ENCODE results near the gene TULP3.
"Not testable (repeated sequence)": the region's sequence is repeated elsewhere in the genome, so short reads cannot be mapped to it uniquely, and the experiment has no call there.

The TULP3 gene, protein sequence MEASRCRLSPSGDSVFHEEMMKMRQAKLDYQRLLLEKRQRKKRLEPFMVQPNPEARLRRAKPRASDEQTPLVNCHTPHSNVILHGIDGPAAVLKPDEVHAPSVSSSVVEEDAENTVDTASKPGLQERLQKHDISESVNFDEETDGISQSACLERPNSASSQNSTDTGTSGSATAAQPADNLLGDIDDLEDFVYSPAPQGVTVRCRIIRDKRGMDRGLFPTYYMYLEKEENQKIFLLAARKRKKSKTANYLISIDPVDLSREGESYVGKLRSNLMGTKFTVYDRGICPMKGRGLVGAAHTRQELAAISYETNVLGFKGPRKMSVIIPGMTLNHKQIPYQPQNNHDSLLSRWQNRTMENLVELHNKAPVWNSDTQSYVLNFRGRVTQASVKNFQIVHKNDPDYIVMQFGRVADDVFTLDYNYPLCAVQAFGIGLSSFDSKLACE

DNA sequence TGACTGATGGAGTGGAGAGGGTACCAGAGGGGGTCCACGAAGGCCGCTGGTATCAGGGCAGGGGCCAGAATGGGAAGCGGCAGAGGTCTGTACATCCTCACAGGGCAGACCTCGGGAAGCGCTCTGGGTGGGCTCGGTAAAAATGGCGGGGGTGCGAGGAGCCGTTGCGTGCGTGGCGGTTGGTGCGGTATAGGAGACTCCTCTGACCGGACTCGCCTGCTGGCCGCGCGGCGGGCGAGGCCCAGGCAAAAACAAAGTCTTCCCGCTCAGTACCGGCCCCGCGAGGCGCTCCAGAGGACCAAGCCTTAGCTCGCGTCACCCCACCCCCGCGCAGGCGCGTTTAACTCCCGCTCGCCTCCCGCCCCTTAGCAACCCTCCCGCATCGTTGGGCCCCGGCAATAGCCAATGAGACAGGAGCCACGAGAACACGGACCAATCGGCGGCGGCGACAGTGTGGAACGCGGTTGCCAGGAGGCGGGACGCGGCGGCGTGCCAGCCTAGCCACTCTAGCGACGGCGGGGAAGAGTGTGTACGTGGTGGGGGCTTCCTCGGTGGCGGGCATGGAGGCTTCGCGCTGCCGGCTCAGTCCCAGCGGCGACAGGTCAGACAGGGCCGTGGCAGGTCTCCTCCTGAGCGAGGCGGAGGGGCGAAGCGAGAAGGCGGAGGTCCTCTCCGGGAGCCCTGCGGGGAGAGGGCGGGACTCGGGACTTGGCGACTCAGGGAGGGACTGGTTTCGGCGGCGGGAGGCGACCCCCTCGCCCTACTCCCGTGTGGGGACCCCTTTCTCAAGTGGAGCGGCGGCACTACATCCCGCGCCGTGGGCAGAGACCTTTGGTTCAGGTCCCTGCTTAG is at the start of gene TULP3:
TULP3 (plus strand) TSS at position 504 of the 852 bp plus-strand sequence; CDS start at position 561, 57 bp downstream.
- DNase-seq (ENCODE audit: low spot score), result peak; percentile 98

DNA sequence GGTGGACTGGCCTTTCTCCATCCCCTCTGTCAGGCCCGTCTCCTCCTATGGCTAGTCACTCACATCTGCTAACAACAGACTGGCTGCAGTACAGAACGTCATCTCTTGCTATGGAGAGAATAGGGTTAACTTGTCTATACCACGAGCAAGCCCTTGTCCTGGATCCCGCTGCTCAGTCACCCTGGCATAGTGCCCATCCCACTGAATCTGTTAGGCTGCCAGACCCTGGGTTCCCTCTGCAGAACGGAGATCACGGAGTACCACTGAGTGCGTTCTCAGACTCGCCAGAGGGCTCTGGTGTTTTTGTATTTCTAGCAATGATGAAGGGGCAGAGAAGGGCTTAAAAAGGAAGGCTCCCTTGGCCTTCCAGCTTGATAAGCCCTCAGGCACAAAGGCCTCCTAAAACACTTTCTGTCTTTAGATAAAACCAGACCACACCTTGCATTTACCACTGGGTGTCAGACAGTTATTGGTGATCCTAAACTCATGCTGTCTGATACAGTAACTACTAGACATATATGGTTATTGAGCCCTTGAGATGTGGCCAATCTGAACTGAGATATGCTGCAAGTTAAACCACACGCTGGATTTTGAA is 49.5 kb upstream of the TULP3 start:
- DNase-seq (ENCODE audit: low spot score), result peak; percentile 41

DNA sequence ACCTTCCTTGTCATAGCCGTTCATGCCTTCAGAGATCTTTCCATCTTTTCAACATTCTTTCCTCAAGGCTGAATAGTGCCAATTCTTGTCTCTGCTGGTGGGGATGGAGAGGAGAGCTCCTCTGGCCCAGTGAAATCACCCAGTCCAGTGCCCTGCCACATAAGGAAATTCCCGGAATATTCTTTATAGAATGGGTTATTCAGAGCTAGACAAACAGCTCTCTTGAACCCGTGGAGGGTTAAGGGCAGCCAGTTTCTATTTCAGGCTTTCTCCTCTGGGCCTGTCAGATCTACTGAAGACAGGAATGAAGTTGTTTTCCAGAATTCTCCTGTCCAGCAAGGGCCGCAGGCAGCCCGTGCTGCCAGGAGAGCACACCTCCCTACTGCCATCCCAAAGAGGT is 47.7 kb upstream of the TULP3 start:
- no peak for DNase-seq (ENCODE audit: low spot score)

DNA sequence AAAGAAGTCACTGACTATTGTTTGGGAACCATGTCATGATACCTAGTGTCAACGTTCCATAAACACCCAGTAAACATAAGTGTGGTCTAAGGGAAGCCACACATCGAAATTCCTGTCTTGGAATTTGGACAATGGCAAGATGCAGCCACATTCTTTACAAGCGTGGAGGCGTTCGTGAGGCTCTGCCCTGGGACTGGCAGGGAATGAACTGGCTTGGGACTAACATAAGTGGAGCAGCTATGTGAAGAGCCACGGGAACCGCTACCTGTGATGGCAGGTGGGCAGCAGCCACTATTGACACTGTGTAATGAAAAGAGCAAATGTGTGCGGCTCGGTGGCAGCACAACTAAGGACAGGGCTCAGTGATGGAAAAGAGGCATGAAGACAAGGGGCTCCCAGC is 45.9 kb upstream of the TULP3 start:
- DNase-seq (ENCODE audit: low spot score), result no peak

DNA sequence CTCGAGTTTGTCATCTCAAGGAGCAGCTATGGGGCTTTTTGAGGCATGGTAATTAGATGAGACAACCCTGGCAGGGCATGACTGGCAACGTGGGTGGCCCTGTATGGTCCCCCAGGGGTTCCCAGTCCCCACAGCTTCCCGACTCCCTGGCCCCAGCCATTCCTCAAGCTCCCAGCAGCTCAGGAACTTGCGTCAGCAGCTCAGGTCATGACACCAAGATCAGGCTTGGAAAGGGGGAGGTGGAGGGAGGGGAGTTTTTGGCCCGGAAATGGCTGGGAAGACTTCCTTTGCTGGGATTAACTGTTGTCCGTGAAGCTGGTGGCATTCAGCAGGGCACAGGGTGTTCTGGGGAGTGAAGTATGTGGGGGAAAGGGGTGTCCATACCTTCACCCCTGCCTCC is 45.4 kb upstream of the TULP3 start:
- no peak for DNase-seq (ENCODE audit: low spot score)

DNA sequence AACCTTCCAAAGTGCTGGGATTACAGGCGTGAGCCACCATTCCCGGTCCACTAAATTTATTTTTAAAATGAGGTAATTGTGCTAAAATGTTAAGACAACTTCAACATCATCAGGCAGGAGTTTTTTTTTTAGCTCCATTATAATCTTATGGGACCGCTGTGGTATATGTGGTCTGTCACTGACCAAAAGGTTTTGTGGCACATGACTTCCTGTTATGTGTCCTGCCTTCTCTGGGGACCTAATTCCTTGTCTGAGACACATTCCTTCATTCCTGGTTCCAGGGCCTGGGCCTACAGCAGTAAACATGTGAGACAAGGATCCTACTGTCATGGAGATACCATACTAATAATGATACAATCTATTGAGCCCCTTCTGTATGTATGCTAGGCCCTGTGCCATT is 38.8 kb upstream of the TULP3 start:
- no peak for DNase-seq (ENCODE audit: low spot score)

DNA sequence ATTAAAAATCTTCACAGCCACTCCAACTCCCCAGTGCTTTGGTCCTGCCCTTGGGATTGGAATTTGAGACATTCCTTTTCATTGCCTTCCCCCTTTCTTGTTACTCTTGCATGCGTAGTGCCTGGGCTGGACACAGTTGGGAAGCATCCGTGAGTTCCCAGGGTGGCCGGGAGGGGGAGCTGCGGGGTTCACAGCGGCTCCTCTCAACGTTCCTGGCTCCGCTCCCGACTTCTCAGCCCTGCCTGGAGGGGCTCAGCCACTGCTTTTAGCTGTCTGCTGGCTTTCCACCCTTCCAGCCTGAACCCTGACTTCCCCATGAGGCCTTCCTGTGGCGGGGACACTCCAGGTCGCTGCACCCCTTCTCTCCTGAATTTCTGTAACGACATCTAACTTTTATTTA is 37.1 kb upstream of the TULP3 start:
- DNase-seq (ENCODE audit: low spot score), result peak; percentile 69

DNA sequence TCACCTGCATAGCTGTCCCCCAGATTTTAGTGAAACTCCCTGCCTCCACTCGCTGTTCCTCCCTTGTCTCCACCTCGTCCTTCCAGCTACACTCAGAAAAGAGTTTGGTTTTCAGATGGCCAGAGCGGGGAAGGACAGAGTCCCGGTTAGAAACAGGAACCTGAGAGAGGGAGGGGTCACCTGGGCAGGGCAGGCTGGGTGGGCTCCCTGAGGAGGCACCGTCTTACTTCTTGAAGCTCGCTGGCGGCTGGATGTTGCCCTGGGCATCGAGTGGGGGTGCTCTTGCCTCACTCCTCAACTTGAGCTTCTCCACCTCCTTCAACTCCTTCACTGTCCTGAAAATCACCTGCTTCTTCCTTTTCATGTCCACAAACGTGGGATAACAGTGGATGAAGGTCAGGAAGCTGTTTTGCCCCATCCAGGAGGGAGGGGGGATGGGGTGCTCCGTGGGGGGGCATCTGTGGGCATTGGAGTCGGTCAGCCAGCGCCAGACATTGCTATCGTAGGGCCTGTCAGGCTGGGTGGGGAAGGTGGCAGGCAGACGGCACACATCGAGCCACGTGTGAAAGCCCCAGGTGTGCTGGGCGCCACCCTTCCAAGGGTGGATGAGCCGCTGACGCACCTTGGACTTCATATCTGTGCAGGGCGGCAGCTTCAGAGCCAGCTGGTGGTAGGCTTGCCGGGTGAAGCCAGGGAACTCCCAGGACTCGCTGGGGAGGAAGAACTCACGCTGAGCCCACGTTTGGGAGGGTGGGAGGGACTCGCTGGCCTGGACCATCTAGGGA is 35.8 kb upstream of the TULP3 start:
- no peak for DNase-seq (ENCODE audit: low spot score)

DNA sequence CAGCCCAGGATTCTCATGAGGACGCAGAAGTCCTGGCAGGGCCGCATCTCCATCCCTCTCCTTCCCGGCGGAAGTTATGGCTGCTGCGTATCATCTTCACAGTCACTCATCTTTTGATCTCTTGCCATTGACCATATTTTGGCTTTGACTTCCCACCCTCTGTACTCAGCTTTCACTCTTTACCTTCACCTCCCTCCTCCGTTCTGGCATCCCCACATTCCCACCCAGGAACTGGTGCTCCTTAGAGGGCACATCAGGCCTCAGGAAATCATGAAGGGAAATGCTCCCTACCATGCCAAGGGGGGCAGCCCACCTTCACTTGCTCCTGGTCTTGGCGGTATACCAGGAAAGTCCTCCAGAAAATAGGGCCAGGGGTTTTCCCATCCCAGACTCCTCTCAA is 35.1 kb upstream of the TULP3 start:
- DNase-seq (ENCODE audit: low spot score), result no peak

DNA sequence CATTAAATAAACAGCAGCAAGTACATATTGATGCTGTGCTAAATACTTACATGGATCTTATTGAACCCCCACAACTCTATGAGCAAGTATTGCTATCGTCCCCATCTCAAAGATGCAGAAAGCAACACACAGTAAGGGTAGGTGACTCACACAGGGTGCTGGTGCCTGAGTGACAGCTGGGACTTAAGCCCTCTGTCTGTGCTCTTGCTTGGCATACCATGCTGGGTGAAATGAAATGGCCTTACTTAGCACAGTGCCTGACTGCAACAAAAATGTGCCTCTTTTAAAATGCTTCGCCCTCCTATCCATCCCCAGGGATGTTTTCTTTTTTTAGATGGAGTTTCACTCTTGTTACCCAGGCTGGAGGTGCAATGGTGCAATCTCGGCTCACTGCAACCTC is 34.6 kb upstream of the TULP3 start:
- DNase-seq (ENCODE audit: low spot score), result no peak

DNA sequence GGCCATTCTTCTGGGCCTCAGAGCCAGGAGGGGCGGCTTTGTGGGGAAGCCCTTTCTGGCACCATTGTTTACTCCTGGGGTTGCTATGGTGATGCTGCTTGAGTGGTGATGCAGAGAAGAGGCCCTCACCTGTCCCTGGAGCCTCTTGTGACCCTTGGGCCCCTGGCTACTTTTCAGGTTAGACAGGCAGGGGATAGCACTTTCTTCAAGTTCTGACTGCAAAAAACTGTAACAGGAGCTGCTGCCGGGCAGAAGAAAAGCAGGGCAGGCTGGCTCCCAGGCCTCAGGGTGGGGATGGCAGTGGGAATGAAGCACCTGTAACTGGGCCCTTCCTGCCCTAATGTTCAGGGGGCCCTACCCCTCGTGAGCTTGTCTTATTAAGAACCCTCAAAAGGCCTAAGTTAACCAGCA is 33.7 kb upstream of the TULP3 start, which contains the start of gene TEX52:
TEX52 (minus strand) TSS at position 19 of the 411 bp plus-strand sequence; CDS start at position 6, 13 bp downstream.
- no peak for DNase-seq (ENCODE audit: low spot score)

DNA sequence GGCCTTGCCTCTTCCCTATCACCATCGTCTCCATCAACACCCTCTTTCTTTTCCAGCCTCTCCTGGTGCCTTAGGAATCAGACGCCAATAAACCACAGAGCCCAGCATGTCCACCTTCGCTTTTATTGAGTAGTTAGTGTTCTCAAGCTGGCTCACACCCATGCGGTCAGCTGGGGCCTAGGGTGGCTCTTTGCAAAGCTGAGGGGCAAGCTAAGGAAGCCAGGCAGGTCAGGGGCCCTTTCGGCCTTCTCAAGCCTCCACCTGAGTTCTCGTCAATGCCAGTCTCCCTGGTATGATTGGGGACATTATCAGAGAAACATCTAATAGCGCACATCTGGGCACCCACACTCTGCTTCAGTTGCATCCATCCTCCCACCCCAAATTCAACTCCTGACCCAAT is 33.1 kb upstream of the TULP3 start:
- DNase-seq (ENCODE audit: low spot score), result no peak

DNA sequence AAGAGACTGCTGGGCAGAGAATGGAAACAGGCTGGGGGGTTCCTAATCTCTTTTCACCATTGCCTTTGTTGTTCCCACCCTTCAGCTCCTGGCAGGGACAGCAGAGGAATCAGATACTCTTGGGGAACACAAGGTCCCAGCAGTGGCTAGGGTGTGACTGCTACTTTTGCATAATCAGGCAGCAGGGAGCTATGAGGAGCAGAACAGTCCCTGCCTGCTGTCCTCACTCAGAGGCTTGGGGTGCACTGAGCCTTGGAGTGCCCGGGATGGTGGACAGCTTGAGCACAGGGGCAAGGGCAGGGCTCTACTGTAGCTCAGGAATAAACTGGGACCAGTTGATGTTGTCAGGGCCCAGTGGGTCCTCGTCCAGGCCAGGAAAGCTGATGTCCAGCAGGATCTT is 32.4 kb upstream of the TULP3 start:
- no peak for DNase-seq (ENCODE audit: low spot score)

DNA sequence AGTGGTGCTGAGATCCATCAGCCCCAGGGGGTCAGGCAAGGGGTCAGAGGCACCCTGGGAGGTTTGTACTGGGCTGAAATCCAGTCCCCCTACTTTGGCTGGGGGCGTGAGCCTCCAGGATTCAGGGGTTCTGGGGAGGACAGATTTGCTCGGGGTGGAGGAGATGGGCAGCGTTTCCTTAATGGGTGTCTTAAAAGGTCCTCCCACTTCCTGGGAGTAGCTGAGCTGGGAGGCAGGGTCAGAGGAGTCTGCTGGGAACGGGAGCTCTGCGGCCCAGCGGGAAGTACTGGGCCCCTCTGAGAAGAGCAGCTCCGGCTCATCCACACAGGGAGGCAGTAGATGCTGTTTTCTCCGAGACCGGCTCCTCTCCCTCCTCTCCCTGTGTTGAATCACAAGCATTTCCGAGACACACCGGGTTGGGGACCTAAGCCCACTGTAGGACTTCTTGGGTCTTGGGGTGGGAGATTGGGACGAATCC is 31.7 kb upstream of the TULP3 start:
- DNase-seq (ENCODE audit: low spot score), result no peak

DNA sequence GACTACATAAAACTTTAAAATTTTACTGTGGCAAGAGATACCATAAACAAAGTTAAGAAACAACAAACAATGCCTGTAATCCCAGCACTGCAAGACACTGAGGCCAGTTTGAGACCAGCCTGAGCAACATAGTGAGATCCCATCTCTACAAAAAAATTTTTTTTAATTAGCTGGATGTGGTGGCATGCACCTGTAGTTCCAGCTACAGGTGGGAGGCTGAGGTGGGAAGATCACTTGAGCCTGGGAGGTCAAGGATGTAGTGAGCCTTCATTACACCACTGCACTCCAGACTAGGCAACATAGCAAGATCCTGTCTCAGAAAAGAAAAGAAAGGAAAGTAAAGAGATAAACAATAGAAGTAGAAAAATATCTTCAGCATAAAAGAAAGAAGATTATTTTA is 30.5 kb upstream of the TULP3 start:
- DNase-seq (ENCODE audit: low spot score), result no peak

DNA sequence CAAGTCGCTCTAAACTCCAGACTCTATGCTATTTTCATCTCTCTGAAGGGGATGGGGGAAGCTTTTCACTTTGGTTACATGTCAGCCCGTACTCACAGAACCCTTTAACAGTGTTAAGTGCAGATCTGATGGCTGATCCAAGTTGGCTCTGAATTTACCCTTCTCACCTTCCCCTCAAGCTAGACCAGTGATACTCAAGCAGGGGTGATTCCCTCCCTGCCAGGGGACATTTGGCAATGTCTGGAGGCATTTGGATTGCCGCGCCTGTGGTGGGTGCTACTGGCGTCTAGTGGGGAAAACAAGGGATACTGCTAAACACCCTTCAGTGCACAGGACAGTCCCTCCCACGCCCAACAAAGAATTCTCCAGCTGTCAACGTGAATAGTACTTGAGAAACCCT is 27.8 kb upstream of the TULP3 start:
- no peak for DNase-seq (ENCODE audit: low spot score)

DNA sequence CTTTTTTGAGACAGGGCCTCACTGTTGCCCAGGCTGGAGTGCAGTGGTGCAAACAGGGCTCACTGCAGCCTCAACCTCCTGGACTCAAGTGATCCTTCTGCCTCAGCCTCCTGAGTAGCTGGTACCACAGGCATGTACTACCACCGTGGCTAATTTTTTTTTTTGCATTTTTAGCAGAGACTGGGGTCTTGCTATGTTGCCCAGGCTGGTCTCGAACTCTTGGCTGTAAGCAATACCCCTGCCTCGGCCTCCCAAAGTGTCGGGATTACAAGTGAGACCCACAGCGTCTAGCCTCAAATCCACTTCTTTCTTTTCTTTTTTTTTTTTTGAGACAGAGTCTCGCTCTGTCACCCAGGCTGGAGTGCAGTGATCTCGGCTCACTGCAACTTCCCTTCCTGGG is 27.3 kb upstream of the TULP3 start:
- not testable (repeated sequence) for DNase-seq (ENCODE audit: low spot score)

DNA sequence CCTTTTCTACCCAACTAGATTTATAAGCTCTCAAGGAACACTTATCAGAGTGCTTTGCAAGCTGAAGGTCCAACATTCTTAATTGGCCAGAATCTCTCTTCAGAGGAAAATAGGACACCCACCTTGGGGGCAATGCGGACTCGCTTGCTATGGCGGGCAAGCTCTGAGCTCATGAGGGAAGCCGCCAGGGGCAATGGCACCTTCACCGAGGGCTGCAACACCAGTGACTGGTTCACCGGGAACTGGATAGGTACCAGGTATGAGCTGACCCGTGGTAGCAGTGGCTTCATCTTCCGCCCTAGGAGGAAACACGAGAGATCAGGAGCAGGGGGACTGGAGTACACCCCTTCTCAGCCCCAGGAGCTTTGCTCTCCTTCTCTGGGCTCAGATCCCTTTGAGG is 26.5 kb upstream of the TULP3 start:
- DNase-seq (ENCODE audit: low spot score), result no peak

DNA sequence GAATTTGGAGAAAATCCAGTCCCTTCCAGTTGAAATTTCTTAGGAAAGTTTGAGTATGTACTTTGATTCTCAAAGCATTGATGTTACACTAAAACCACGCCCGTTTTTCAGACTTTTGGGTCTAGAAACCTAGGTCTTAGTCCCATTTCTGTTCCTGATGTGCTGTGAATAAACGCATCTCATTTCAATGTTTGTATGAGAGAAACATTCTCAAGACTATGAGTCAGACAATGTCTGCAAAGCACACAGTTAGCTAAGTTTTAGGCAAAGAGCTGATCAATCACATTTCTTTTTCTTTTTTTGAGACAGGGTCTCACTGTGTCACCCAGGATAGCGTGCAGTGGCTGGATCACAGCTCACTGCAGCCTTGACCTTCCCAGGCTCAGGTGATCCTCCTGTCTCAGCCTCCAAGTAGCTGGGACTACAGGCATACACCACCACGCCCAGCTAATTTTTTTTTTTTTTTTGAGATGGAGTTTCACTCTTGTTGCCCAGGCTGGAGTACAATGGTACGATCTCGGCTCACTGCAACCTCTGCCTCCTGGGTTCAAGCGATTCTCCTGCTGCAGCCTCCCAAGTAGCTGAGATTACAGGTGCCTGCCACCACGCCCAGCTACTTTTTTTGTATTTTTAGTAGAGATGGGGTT is 21.6 kb upstream of the TULP3 start:
- not testable (repeated sequence) for DNase-seq (ENCODE audit: low spot score)

DNA sequence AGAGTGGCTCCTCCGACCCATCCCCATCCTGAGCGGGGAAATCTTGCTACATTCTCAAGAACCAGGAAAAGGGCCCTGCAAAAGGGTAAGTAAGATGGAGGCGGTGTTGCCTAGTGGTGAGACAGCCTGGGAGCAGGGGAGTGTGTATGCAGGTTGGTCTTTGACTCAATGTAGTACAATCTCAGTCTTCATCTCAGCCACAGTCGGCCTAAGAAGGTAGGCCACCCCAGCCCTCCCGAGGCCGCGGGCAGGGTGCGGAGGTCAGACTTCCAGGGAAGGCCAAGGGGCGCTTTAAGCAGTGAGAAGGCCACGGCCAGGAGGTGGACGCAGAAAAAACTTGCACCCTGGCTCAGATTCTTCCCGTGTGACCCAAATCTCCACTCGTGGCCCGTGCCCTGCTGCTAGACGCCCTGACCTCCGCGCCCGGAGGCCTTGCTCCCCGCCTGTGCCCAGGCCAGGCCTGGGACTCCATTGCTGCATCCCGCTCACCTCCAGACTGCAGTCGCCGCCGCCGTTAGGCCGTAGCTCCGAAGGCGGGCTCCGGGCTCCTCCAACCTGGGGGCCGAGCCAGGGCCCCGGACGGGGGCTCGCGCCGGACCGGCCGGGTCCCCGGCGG is 14.2 kb upstream of the TULP3 start:
- peak; percentile 39 for DNase-seq (ENCODE audit: low spot score)
